22Rv1 (cell line): ENCODE measurements around the gene ZNF407.

Source experiments
- H3K27ac ChIP-seq: fragments of 450-650 bp; 2 replicates; pipeline ENCODE4 v1.5.1; 2017
- ZFX ChIP-seq: fragments of 450-650 bp; IDR thresholded peaks from 2 replicates; pipeline ENCODE4 v1.6.1; 2017; ENCODE audit warnings: antibody characterized with exemption, borderline replicate concordance
- TF ChIP-seq, protein P1 (sequence below): fragments of 450-650 bp; IDR thresholded peaks from 2 replicates; pipeline ENCODE4 v1.5.1; 2017; ENCODE audit warnings: mild to moderate bottlenecking

Gene ZNF407

DNA sequence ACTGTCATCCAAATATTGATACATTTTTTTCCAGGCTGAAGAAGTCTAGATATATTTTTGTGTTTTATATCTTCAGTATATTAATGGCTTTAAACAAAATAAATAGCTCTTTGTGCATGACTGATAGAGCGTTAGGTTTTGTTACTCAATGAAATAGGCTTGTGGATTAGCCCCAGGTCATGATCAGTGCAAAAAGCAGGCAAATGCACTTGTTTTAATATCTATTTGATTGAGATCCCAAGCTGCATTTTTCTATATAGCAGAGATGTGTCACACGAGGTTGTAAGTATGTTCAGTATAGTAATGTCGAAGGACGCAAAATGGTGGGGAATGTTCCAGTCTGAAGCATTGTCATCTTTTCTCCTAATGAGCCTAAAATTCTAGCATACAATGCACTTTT lies 198.5 kb downstream of the ZNF407 start:
- TF ChIP-seq, protein P1, sequence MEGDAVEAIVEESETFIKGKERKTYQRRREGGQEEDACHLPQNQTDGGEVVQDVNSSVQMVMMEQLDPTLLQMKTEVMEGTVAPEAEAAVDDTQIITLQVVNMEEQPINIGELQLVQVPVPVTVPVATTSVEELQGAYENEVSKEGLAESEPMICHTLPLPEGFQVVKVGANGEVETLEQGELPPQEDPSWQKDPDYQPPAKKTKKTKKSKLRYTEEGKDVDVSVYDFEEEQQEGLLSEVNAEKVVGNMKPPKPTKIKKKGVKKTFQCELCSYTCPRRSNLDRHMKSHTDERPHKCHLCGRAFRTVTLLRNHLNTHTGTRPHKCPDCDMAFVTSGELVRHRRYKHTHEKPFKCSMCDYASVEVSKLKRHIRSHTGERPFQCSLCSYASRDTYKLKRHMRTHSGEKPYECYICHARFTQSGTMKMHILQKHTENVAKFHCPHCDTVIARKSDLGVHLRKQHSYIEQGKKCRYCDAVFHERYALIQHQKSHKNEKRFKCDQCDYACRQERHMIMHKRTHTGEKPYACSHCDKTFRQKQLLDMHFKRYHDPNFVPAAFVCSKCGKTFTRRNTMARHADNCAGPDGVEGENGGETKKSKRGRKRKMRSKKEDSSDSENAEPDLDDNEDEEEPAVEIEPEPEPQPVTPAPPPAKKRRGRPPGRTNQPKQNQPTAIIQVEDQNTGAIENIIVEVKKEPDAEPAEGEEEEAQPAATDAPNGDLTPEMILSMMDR, result no peak
- no peak for TF ChIP-seq ZFX
- no peak overlapping the region for H3K27ac ChIP-seq

GRCh38 chr18:74796841-74797576 lies 199.3 kb downstream of the ZNF407 start:
- H3K27ac ChIP-seq, result no peak overlapping the region
- TF ChIP-seq, protein P1, result no peak
- no peak for TF ChIP-seq ZFX

DNA sequence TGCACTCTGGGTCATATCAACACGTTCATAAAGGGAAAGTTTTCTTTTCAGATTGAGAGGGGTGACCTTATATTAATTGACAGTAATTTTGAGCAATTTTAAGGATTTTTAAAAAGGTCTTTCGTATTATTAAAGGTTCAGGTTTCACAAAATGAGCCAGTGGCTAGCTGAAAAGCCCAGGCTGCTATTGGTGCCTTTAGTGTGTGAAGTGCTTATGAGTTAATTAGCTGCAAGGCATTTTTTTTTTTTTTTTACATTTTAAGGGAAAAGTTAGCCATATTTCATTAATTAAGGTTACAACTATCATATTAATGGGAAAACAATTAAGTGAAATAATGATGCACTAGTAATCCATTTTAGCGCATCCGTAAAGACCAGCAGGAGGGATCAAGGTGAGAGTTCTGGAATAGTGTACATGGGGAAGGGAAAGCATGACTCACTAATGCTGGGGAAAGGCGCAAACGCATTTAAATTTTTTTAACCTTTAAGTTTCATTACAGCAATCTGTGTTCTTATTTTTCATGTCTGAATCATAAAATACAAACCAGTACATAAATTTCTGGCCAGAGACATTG lies 200.0 kb downstream of the ZNF407 start:
- no peak overlapping the region for H3K27ac ChIP-seq
- no peak for TF ChIP-seq ZFX
- TF ChIP-seq, protein P1, result no peak

DNA sequence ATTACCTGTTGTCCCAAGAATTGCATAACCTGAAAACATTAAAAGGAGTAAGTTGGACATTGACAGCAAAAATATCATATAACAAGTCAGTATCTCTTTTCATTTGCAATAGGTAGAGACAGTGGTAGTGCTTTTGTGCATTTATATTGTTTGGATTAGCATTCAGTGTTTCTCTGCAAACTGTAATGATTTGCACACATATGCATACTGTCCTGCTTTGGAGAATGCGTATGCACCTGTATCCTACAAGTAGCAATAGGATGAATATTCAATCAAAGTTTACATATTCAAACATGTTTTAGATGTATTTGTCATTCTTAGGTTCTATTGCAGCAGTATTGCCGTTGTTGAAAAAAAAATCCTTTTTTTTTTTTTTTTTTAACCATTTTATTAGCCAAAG lies 201.9 kb downstream of the ZNF407 start:
- no peak for TF ChIP-seq ZFX
- TF ChIP-seq, protein P1, result no peak
- H3K27ac ChIP-seq, result no peak overlapping the region

GRCh38 chr18:74800098-74800497 lies 202.4 kb downstream of the ZNF407 start:
- TF ChIP-seq ZFX, result no peak
- TF ChIP-seq, protein P1, result no peak

GRCh38 chr18:74803117-74803516 lies 205.4 kb downstream of the ZNF407 start:
- TF ChIP-seq, protein P1, result no peak
- TF ChIP-seq ZFX, result no peak
- no peak overlapping the region for H3K27ac ChIP-seq

More at GRCh38 chr18:74800098-74800497, 202.4 kb downstream of the ZNF407 start:
- no peak overlapping the region for H3K27ac ChIP-seq

GRCh38 chr18:74803769-74804168 lies 206.1 kb downstream of the ZNF407 start:
- H3K27ac ChIP-seq, result no peak overlapping the region
- TF ChIP-seq ZFX, result no peak
- TF ChIP-seq, protein P1, result no peak
